UCSD-AML1 (cell line): ENCODE measurements around the gene BIRC5.

ENCODE experiments used
- DNase-seq: peaks from one replicate; lab custom pipeline; 2025; ENCODE audit not compliant: unreplicated experiment; lab: John Stamatoyannopoulos, UW

The BIRC5 gene

GRCh38 chr17:78272181-78272913 is 58.3 kb downstream of the BIRC5 start:
- DNase-seq, result no peak

DNA sequence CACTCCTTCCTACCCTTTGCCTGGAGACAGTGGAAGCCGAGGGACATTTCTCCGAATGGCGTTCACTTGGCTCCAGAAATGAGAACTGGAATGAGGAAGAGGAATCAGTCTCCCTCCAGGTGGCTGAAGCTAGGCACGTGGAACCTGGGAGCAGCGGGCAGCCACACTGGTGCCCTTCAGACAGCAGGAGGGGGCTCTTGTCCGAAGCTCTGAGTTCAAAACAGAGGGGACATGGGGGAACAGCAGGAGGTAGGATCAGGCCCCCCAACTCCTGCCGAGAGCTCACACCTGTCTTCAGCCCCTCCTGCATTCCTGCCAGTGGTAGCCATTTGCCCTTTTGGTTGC is 58.8 kb downstream of the BIRC5 start:
- DNase-seq, result no peak

DNA sequence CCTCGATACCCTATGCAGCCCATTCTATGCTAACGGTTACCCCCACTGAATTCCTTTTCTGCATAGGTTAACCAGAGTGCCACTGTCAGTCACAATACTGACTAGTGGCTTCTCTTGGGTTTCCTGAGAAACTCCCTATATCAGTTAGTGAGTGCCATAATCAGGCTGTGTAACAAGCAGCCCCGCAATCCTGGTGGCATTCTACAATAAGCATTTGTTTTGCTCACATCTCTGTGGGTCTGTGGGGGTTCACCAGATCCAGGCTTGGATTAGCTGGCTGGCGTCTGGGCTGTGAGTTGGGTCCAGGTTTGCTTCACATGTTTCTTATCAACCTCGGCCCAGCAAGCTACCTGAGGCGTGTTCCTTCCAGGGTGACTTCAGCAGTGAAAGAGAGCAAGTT is 59.8 kb downstream of the BIRC5 start:
- no peak for DNase-seq
